ENCODE results near the gene ABCC12. TPM values are rescaled to one million over a fixed set of nuclear protein-coding genes. Genes with fewer than 3 reads are reported as not detected.

ABCC12 gene
- total and polyA plus RNA-seq, 2 of the 4 experiments (the other 2 are of a cell fraction): under 0.01 TPM; not detected in 1

DNA sequence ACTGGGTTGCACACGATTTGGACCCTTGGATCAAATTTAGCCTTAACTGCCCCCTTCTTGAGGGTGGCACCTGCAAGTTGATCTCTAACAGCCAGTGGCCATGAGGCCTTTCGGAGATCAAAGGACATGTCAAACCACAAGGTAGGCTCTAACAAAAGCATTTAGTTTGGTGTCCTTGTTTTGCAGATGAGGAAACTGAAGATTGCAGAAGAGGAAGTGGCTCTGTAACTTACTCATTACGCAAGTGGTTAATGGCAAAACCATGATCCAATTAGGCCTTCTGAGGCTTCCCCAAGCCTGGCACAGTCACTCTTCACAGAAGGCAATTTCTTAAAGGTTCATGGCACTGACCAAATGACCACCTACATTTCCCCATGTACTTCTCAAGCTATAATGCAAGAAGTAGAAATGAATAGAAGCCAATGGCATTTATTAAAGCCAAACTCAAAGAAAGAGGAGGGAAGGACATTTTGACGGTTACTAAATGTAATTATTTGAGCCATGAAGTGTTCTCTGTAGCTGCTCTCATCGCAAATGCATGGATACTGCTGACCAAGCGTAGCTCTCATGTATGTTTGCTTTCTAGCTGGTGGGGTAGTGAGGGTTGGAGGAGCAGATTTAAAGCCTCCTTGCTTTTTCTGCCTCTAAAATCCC is 32.8 kb upstream of the ABCC12 start:
- WGBS, 2 experiments (ENCODE audit: extremely low coverage in 2 of 2, insufficient read length in 1 of 2): 40% methylated on average over 1 of the region's 6 CpGs; no CpG with 5 or more reads in 1 of the 2 experiments
- no peak for ATAC-seq (ENCODE audit: low read depth)
- POLR2A ChIA-PET (ENCODE audit: unreplicated experiment): no interaction called here

More for the DNA sequence above, 32.8 kb upstream of the ABCC12 start:
- Histone ChIP-seq H3K9me1 (ENCODE audit: insufficient read depth, low read length) (no peaks in the 10 kb centered on the region; the same call in 1 of the 2 replicates), H3K4ac (ENCODE audit: low read depth, low read length) (no peak overlapping the region), H3K36me3 (ENCODE audit: control insufficient read depth, insufficient read depth, low read length) (no peaks in the 10 kb centered on the region), H3K27me3 (ENCODE audit: control insufficient read depth, insufficient read depth, low read length) (peaks cover 26% of the 10 kb centered on the region), H2AK9ac (replicated peaks; ENCODE audit: low read depth, low read length, poor library complexity) (no peak overlapping the region), H2BK5ac (ENCODE audit: low read depth, low read length, poor library complexity, severe bottlenecking) (no peak overlapping the region), H3K9ac (ENCODE audit: low read depth, low read length) (no peak overlapping the region), H4K91ac (ENCODE audit: insufficient read depth, low read depth, low read length) (no peak overlapping the region), H3K79me1 (ENCODE audit: low read depth in 1 of 2, low read length in 2 of 2) (no peaks in the 10 kb centered on the region), H4K20me1 (ENCODE audit: insufficient read depth, low read length) (no peaks in the 10 kb centered on the region), H3K4me3 (ENCODE audit: insufficient read depth, low read depth, low read length) (no peak overlapping the region), H4K5ac (ENCODE audit: low read depth, low read length) (no peak overlapping the region), H2BK120ac (ENCODE audit: low read depth, low read length) (no peak overlapping the region), H2BK15ac (ENCODE audit: low read depth, low read length) (no peak overlapping the region), H2BK20ac (ENCODE audit: low read depth, low read length) (no peak overlapping the region), H3K9me3 (ENCODE audit: control insufficient read depth, insufficient read depth, low read length) (no peaks in the 10 kb centered on the region), H3K27ac (ENCODE audit: insufficient read depth, low read length) (no peak overlapping the region), H3K23ac (ENCODE audit: low read depth, low read length) (no peak overlapping the region), H2AFZ (replicated peaks; ENCODE audit: low read length, poor library complexity) (no peak overlapping the region), H4K8ac (ENCODE audit: low read depth in 2 of 2, low read length in 2 of 2) (no peak overlapping the region), H3K56ac (ENCODE audit: extremely low read depth, insufficient read depth, low read length) (no peak overlapping the region), H3K14ac (replicated peaks; ENCODE audit: low read depth, low read length) (no peak overlapping the region), H3K4me1 (ENCODE audit: control insufficient read depth, insufficient read depth, low read length) (no peaks in the 10 kb centered on the region), H3K18ac (ENCODE audit: low read depth, low read length) (no peak overlapping the region), H3K4me2 (ENCODE audit: low read depth, low read length) (no peak overlapping the region), H2AK5ac (ENCODE audit: low read depth, low read length) (no peak overlapping the region)
- TF ChIP-seq RFX5 (IDR thresholded peaks at IDR 0.05; ENCODE audit: low read depth, low read length): no peak
- TF ChIP-seq MAFK (IDR thresholded peaks at IDR 0.05; ENCODE audit: low read depth, low read length): no peak
- TF ChIP-seq BHLHE40 (IDR thresholded peaks at IDR 0.05; ENCODE audit: low read depth, low read length): no peak
- no peak for TF ChIP-seq FOS (IDR thresholded peaks at IDR 0.05; ENCODE audit: low read depth, low read length)
- TF ChIP-seq RAD21 (IDR thresholded peaks at IDR 0.05; ENCODE audit: low read length): no peak
- TF ChIP-seq CEBPB (IDR thresholded peaks at IDR 0.05; ENCODE audit: low read depth, low read length): no peak
- no peak for TF ChIP-seq ELK1 (IDR thresholded peaks at IDR 0.05; ENCODE audit: borderline replicate concordance, low read depth, low read length)
- no peak for TF ChIP-seq RCOR1 (IDR thresholded peaks at IDR 0.05; ENCODE audit: insufficient replicate concordance, low read length)
- no peak for TF ChIP-seq CHD1 (IDR thresholded peaks at IDR 0.05; ENCODE audit: low read depth, low read length)
- TF ChIP-seq, protein P1, sequence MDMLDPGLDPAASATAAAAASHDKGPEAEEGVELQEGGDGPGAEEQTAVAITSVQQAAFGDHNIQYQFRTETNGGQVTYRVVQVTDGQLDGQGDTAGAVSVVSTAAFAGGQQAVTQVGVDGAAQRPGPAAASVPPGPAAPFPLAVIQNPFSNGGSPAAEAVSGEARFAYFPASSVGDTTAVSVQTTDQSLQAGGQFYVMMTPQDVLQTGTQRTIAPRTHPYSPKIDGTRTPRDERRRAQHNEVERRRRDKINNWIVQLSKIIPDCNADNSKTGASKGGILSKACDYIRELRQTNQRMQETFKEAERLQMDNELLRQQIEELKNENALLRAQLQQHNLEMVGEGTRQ (IDR thresholded peaks at IDR 0.05; ENCODE audit: low read depth, low read length): no peak
- in situ Hi-C loops (cut with MboI; ENCODE audit: low sequenced_read_pairs): no loop called here
- DNase-seq: no peak
- dilution Hi-C loops (cut with HindIII; ENCODE audit: low sequenced_read_pairs, unreplicated experiment): no loop called here
- intact Hi-C loops (cut with micrococcal nuclease): no loop called here
- CTCF ChIA-PET: no interaction called here
- no TSS peak for BruUV-seq (replicated peaks)
